Activated effector memory CD4-positive, alpha-beta T cell treated with Interleukin-2 at 50 U/mL for 16 hours (primary cell): Measurements from ENCODE around the gene PRAMEF18.
"Not testable (repeated sequence)": the region's sequence is repeated elsewhere in the genome, so short reads cannot be mapped to it uniquely, and the experiment has no call there.

Source experiments
- DNase-seq: peaks from one replicate; pipeline ENCODE4 v3.0.0-alpha.2; 2020

Gene PRAMEF18

GRCh38 chr1:13225675-13226204 is at the start of gene PRAMEF18:
Gene PRAMEF18, minus strand, starts transcription at chr1:13226154. Its CDS starts 48 bp downstream, at chr1:13226106.
- DNase-seq = not testable (repeated sequence)

- DNase-seq = not testable (repeated sequence)
Observed at GRCh38 chr1:13265124-13265523, 39.2 kb upstream of the PRAMEF18 start.

GRCh38 chr1:13253898-13254297 is 27.9 kb upstream of the PRAMEF18 start, which contains the start of gene PRAMEF5:
Gene PRAMEF5, plus strand, starts transcription at chr1:13254198. Its CDS starts 5,071 bp downstream, at chr1:13259269.
- DNase-seq = not testable (repeated sequence)

GRCh38 chr1:13247122-13247521 is 21.2 kb upstream of the PRAMEF18 start:
- not testable (repeated sequence) for DNase-seq

GRCh38 chr1:13246554-13246871 is 20.6 kb upstream of the PRAMEF18 start:
- DNase-seq = not testable (repeated sequence)

- not testable (repeated sequence) for DNase-seq
Observed at GRCh38 chr1:13245841-13246553, 20.0 kb upstream of the PRAMEF18 start.

- DNase-seq = not testable (repeated sequence)
Observed at GRCh38 chr1:13243536-13244263, 17.7 kb upstream of the PRAMEF18 start.

GRCh38 chr1:13239633-13240032 is 13.7 kb upstream of the PRAMEF18 start:
- DNase-seq = not testable (repeated sequence)

- DNase-seq = not testable (repeated sequence)
Observed at GRCh38 chr1:13237572-13237971, 11.6 kb upstream of the PRAMEF18 start.

- not testable (repeated sequence) for DNase-seq
Observed at GRCh38 chr1:13234057-13234456, 8.1 kb upstream of the PRAMEF18 start.

GRCh38 chr1:13232056-13232455 is 6.1 kb upstream of the PRAMEF18 start:
- not testable (repeated sequence) for DNase-seq

- DNase-seq = not testable (repeated sequence)
Observed at GRCh38 chr1:13231061-13231750, 5.3 kb upstream of the PRAMEF18 start.

- DNase-seq = not testable (repeated sequence)
Observed at GRCh38 chr1:13230601-13231000, 4.6 kb upstream of the PRAMEF18 start.

- not testable (repeated sequence) for DNase-seq
Observed at GRCh38 chr1:13230096-13230495, 4.1 kb upstream of the PRAMEF18 start.

- no peak for DNase-seq
Observed at GRCh38 chr1:13228343-13228781, 2.4 kb upstream of the PRAMEF18 start.

- not testable (repeated sequence) for DNase-seq
Observed at GRCh38 chr1:13227271-13228055, 1.5 kb upstream of the PRAMEF18 start.

- DNase-seq = no peak
Observed at GRCh38 chr1:13224480-13225060, 1.4 kb downstream of the PRAMEF18 start.

- not testable (repeated sequence) for DNase-seq
Observed at GRCh38 chr1:13222788-13223187, 3.2 kb downstream of the PRAMEF18 start.

- not testable (repeated sequence) for DNase-seq
Observed at GRCh38 chr1:13219203-13219602, 6.8 kb downstream of the PRAMEF18 start.

GRCh38 chr1:13216619-13217018 is 9.3 kb downstream of the PRAMEF18 start:
- not testable (repeated sequence) for DNase-seq

- DNase-seq = not testable (repeated sequence)
Observed at GRCh38 chr1:13208712-13209111, 17.2 kb downstream of the PRAMEF18 start.

GRCh38 chr1:13201309-13201708 is 24.6 kb downstream of the PRAMEF18 start, which contains the start of gene PRAMEF13:
Gene PRAMEF13, minus strand, starts transcription at chr1:13201409. Its CDS starts 1,820 bp downstream, at chr1:13199589.
- not testable (repeated sequence) for DNase-seq
